ENCODE measurements around the gene ATP6V0E1.

DNA sequence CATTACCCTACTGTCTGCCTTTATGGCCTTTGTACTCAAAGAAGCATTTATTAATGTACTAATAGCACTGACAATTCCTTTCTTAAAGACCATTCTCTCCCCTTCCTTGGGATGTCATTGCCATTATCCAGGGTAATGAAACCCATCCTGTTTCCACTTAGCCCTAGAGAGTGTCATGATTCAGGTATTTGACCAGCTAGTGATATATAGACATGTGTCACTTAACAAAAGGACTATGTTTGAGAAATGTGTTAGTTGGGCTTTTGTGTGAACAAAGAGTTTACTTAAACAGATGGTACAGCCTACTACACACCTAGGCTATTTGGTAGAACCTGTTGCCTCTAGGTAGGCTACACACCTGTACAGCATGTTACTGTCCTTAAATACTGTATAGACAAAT, 2.0 kb downstream of the ATP6V0E1 start:
- TF ChIP-seq, protein P1, sequence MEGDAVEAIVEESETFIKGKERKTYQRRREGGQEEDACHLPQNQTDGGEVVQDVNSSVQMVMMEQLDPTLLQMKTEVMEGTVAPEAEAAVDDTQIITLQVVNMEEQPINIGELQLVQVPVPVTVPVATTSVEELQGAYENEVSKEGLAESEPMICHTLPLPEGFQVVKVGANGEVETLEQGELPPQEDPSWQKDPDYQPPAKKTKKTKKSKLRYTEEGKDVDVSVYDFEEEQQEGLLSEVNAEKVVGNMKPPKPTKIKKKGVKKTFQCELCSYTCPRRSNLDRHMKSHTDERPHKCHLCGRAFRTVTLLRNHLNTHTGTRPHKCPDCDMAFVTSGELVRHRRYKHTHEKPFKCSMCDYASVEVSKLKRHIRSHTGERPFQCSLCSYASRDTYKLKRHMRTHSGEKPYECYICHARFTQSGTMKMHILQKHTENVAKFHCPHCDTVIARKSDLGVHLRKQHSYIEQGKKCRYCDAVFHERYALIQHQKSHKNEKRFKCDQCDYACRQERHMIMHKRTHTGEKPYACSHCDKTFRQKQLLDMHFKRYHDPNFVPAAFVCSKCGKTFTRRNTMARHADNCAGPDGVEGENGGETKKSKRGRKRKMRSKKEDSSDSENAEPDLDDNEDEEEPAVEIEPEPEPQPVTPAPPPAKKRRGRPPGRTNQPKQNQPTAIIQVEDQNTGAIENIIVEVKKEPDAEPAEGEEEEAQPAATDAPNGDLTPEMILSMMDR (IDR thresholded peaks at IDR 0.05) = no peak
- no peak for TF ChIP-seq POLR2A (IDR thresholded peaks at IDR 0.05)

Data from stomach (tissue), 4 donors.